K562 (cell line): ENCODE data around the gene XPNPEP3. TPM values are rescaled to one million over a fixed set of nuclear protein-coding genes. Genes with fewer than 3 reads are reported as not detected.

ENCODE experiments used
- CHD2 ChIP-seq: IDR thresholded peaks from 2 replicates; pipeline ENCODE4 v1.6.1; 2011; ENCODE audit warnings: low read depth, low read length
- CREB5 ChIP-seq: fragments of 250-450 bp; sonication (Bioruptor Pico); IDR thresholded peaks from 2 replicates; pipeline ENCODE4 v1.5.0; 2020; ENCODE audit warnings: mild to moderate bottlenecking
- EZH2 ChIP-seq: IDR thresholded peaks from 2 replicates; pipeline ENCODE4 v1.6.1; 2012; ENCODE audit warnings: low read depth, mild to moderate bottlenecking, inconsistent platforms, low read length, borderline replicate concordance
- LCOR ChIP-seq: sonication (generic); formaldehyde crosslinking; IDR thresholded peaks from 2 replicates; pipeline ENCODE4 v1.8.0; 2022; ENCODE audit warnings: mild to moderate bottlenecking, missing genetic modification reagents
- NFATC3 ChIP-seq: fragments of 450-650 bp; IDR thresholded peaks from 2 replicates; pipeline ENCODE4 v1.6.1; 2017; ENCODE audit warnings: mild to moderate bottlenecking
- PCBP2 ChIP-seq: fragments of 200-400 bp; formaldehyde crosslinking; IDR thresholded peaks from 2 replicates; pipeline ENCODE4 v1.6.1; 2018; ENCODE audit warnings: low read length, low read depth, mild to moderate bottlenecking, moderate library complexity; ENCODE audit not compliant: poor library complexity, severe bottlenecking
- PHTF2 ChIP-seq: fragments of 250-450 bp; sonication (Bioruptor Pico); IDR thresholded peaks from 2 replicates; pipeline ENCODE4 v1.5.0; 2021; ENCODE audit warnings: mild to moderate bottlenecking
- SNIP1 ChIP-seq: fragments of 450-650 bp; IDR thresholded peaks from 2 replicates; pipeline ENCODE4 v1.7.1; 2017; ENCODE audit warnings: low read depth, mild to moderate bottlenecking
- THAP7 ChIP-seq: fragments of 250-450 bp; sonication (Bioruptor Pico); IDR thresholded peaks from 2 replicates; pipeline ENCODE4 v1.5.0; 2021
- TOE1 ChIP-seq, 2 experiments: fragments of 450-650 bp in 1 of 2; sonication (generic) in 1 of 2; formaldehyde crosslinking in 1 of 2; IDR thresholded peaks; 2 replicates each; pipeline versions ENCODE4 v1.7.1 to v1.8.0; 2016 to 2022; ENCODE audit warnings: borderline replicate concordance in 2 of 2, mild to moderate bottlenecking in 2 of 2, antibody characterized with exemption in 1 of 2, inconsistent platforms in 1 of 2, low read depth in 1 of 2, missing genetic modification reagents in 1 of 2, moderate library complexity in 1 of 2
- TSC22D4 ChIP-seq: fragments of 450-650 bp; IDR thresholded peaks from 2 replicates; pipeline ENCODE4 v1.6.1; 2016; ENCODE audit warnings: missing genetic modification characterization, missing biosample characterization, control low read depth
- ZC3H11A ChIP-seq: IDR thresholded peaks from 2 replicates; pipeline ENCODE4 v1.6.1; 2012; ENCODE audit warnings: low read depth, low read length, improper control_type of control experiment
- ZC3H4 ChIP-seq: sonication (generic); formaldehyde crosslinking; IDR thresholded peaks from 2 replicates; pipeline ENCODE4 v1.9.0; 2021; ENCODE audit warnings: missing genetic modification reagents, borderline replicate concordance
- ZFP36 ChIP-seq: fragments of 150-350 bp; IDR thresholded peaks from 2 replicates; pipeline ENCODE4 v1.6.1; 2018; ENCODE audit warnings: low read length, low read depth; ENCODE audit not compliant: partially characterized antibody
- ZNF133 ChIP-seq: fragments of 250-450 bp; sonication (Bioruptor Pico); IDR thresholded peaks from 2 replicates; pipeline ENCODE4 v1.4.0; 2020; ENCODE audit warnings: mild to moderate bottlenecking
- ZNF212 ChIP-seq: fragments of 450-650 bp; formaldehyde crosslinking; IDR thresholded peaks from 2 replicates; pipeline ENCODE4 v1.4.0; 2020; ENCODE audit warnings: mild to moderate bottlenecking
- ZNF263 ChIP-seq: sonication (generic); formaldehyde crosslinking; IDR thresholded peaks from 2 replicates; pipeline ENCODE4 v1.8.0; 2022; ENCODE audit warnings: mild to moderate bottlenecking, missing genetic modification reagents, borderline replicate concordance
- ZNF282 ChIP-seq: sonication (generic); formaldehyde crosslinking; IDR thresholded peaks from 2 replicates; pipeline ENCODE4 v1.8.1; 2023; ENCODE audit warnings: missing genetic modification reagents
- ZNF589 ChIP-seq: fragments of 200-800 bp; sonication (Bioruptor generic); IDR thresholded peaks from 2 replicates; pipeline ENCODE4 v1.6.1; 2016; ENCODE audit warnings: low read depth, missing genetic modification characterization, missing compliant biosample characterization
- ZNF592 ChIP-seq: fragments of 450-650 bp; IDR thresholded peaks from 2 replicates; pipeline ENCODE4 v1.6.1; 2017; ENCODE audit warnings: antibody characterized with exemption, mild to moderate bottlenecking
- ZNF76 ChIP-seq: fragments of 250-450 bp; sonication (Bioruptor Pico); IDR thresholded peaks from 2 replicates; pipeline ENCODE4 v1.4.0; 2020; ENCODE audit warnings: mild to moderate bottlenecking, moderate library complexity, borderline replicate concordance
- ZNF780A ChIP-seq: fragments of 250-450 bp; sonication (Bioruptor Pico); IDR thresholded peaks from 2 replicates; pipeline ENCODE4 v1.5.0; 2021; ENCODE audit warnings: mild to moderate bottlenecking
- polyA plus RNA-seq, 8 experiments: library from polyadenylated mRNA; depleted of rRNA in 4 of 8; stranded (reverse) in 5 of 8; unstranded in 3 of 8; fragments of >200 nt; fragmentation: Nextera tagmentation in 2 of 8; fragmentation: Illumina TruSeq in 1 of 8; extraction: Ambion mirVana in 2 of 8; extraction: Trizol in 1 of 8; gene quantifications; 2 replicates each; pipeline versions ENCODE4 v1.2.1 to v1.2.3, GENCODE V29; 2011 to 2014; ENCODE audit warnings: inconsistent platforms in 1 of 8, missing spikeins in 1 of 8
- total RNA-seq, 7 experiments: library from RNA; depleted of rRNA in 6 of 7; stranded (reverse); fragments of >200 nt in 6 of 7; fragmentation: Illumina TruSeq in 2 of 7; extraction: Trizol in 2 of 7; gene quantifications; 2 replicates each; pipeline versions ENCODE4 v1.2.1 to v1.2.3, GENCODE V29; 2011 to 2021; ENCODE audit warnings: low replicate concordance in 1 of 7

The XPNPEP3 gene
- total and polyA plus RNA-seq, 9 of the 15 experiments (the other 6 are each of a cell fraction or from before 2014, with no cell fraction given) = 9.1 to 22.6 (median 15.6) TPM

- peak; percentile 95 for TF ChIP-seq TOE1 (IDR thresholded peaks at IDR 0.05; ENCODE audit: borderline replicate concordance)
- TF ChIP-seq TOE1 (CRISPR knock-in tag; IDR thresholded peaks at IDR 0.05; ENCODE audit: borderline replicate concordance, low read depth) = no peak
- no peak for TF ChIP-seq ZNF282 (CRISPR knock-in tag)
- TF ChIP-seq ZNF589 = no peak
- TF ChIP-seq ZC3H11A = no peak
- TF ChIP-seq ZNF76 (CRISPR knock-in tag) = no peak
- TF ChIP-seq LCOR (CRISPR knock-in tag) = 0 out of 2 replicates have a peak, but pooled peaks have one; percentile 54
- no peak for TF ChIP-seq ZNF212 (CRISPR knock-in tag)
- TF ChIP-seq EZH2 = no peak
- TF ChIP-seq ZFP36 = peak; percentile 97
- no peak for TF ChIP-seq TSC22D4 (tag)
- TF ChIP-seq ZNF133 (CRISPR knock-in tag) = no peak
- no peak for TF ChIP-seq THAP7 (CRISPR knock-in tag)
- no peak for TF ChIP-seq NFATC3
- no peak for TF ChIP-seq ZC3H4 (CRISPR knock-in tag)
- TF ChIP-seq ZNF780A (CRISPR knock-in tag) = no peak
- TF ChIP-seq SNIP1 = no peak
- TF ChIP-seq PHTF2 (CRISPR knock-in tag) = no peak
- no peak for TF ChIP-seq PCBP2
- no peak for TF ChIP-seq ZNF263 (CRISPR knock-in tag)
- TF ChIP-seq CREB5 (CRISPR knock-in tag) = no peak
- TF ChIP-seq ZNF592 = no peak
- TF ChIP-seq CHD2 = peak; percentile 77
These were observed 94.2 kb downstream of the XPNPEP3 start, which contains the start of gene RBX1 (continued) for GRCh38 chr22:40950962-40951794.
